Measurements from ENCODE around the gene CCDC185.

The CCDC185 gene

GRCh38 chr1:223401873-223402789, 8.9 kb downstream of the CCDC185 start:
- DNase-seq (ENCODE audit: insufficient read length): no peak
- TF ChIP-seq TAF1 (IDR thresholded peaks at IDR 0.05; ENCODE audit: borderline replicate concordance, low read depth, low read length) (no peak), POLR2A (IDR thresholded peaks at IDR 0.05; ENCODE audit: low read depth, low read length) (no peak), POLR2AphosphoS5 (IDR thresholded peaks at IDR 0.05; ENCODE audit: low read depth, low read length) (no peak)
- FAIRE-seq: no peak

- FAIRE-seq: no peak
- no peak for DNase-seq (ENCODE audit: insufficient read length)
- TF ChIP-seq POLR2A (IDR thresholded peaks at IDR 0.05; ENCODE audit: low read depth, low read length) (no peak), POLR2AphosphoS5 (IDR thresholded peaks at IDR 0.05; ENCODE audit: low read depth, low read length) (no peak), TAF1 (IDR thresholded peaks at IDR 0.05; ENCODE audit: borderline replicate concordance, low read depth, low read length) (no peak)
Measured at GRCh38 chr1:223402790-223403142, 9.6 kb downstream of the CCDC185 start.

GRCh38 chr1:223403184-223403815, 10.1 kb downstream of the CCDC185 start:
- FAIRE-seq (no peak), DNase-seq (ENCODE audit: insufficient read length) (no peak)
- no peak for TF ChIP-seq TAF1 (IDR thresholded peaks at IDR 0.05; ENCODE audit: borderline replicate concordance, low read depth, low read length)
- TF ChIP-seq POLR2A (IDR thresholded peaks at IDR 0.05; ENCODE audit: low read depth, low read length): no peak
- TF ChIP-seq POLR2AphosphoS5 (IDR thresholded peaks at IDR 0.05; ENCODE audit: low read depth, low read length): no peak

GRCh38 chr1:223405507-223405906, 12.3 kb downstream of the CCDC185 start:
- no peak for TF ChIP-seq TAF1 (IDR thresholded peaks at IDR 0.05; ENCODE audit: borderline replicate concordance, low read depth, low read length)
- TF ChIP-seq POLR2A (IDR thresholded peaks at IDR 0.05; ENCODE audit: low read depth, low read length): no peak
- no peak for TF ChIP-seq POLR2AphosphoS5 (IDR thresholded peaks at IDR 0.05; ENCODE audit: low read depth, low read length)
- FAIRE-seq (no peak), DNase-seq (ENCODE audit: insufficient read length) (no peak)

GRCh38 chr1:223410036-223410435, 16.8 kb downstream of the CCDC185 start:
- no peak for TF ChIP-seq TAF1 (IDR thresholded peaks at IDR 0.05; ENCODE audit: borderline replicate concordance, low read depth, low read length)
- TF ChIP-seq POLR2A (IDR thresholded peaks at IDR 0.05; ENCODE audit: low read depth, low read length): no peak
- no peak for TF ChIP-seq POLR2AphosphoS5 (IDR thresholded peaks at IDR 0.05; ENCODE audit: low read depth, low read length)
- DNase-seq (ENCODE audit: insufficient read length): no peak

GRCh38 chr1:223411309-223411708, 18.1 kb downstream of the CCDC185 start:
- DNase-seq (ENCODE audit: insufficient read length): no peak
- FAIRE-seq: no peak
- TF ChIP-seq TAF1 (IDR thresholded peaks at IDR 0.05; ENCODE audit: borderline replicate concordance, low read depth, low read length) (no peak), POLR2AphosphoS5 (IDR thresholded peaks at IDR 0.05; ENCODE audit: low read depth, low read length) (no peak), POLR2A (IDR thresholded peaks at IDR 0.05; ENCODE audit: low read depth, low read length) (no peak)

More at GRCh38 chr1:223410036-223410435, 16.8 kb downstream of the CCDC185 start:
- no peak for FAIRE-seq

- DNase-seq (ENCODE audit: insufficient read length) (no peak), FAIRE-seq (no peak)
- TF ChIP-seq TAF1 (IDR thresholded peaks at IDR 0.05; ENCODE audit: borderline replicate concordance, low read depth, low read length): no peak
- no peak for TF ChIP-seq POLR2AphosphoS5 (IDR thresholded peaks at IDR 0.05; ENCODE audit: low read depth, low read length)
- TF ChIP-seq POLR2A (IDR thresholded peaks at IDR 0.05; ENCODE audit: low read depth, low read length): no peak
Measured at GRCh38 chr1:223411710-223412109, 18.5 kb downstream of the CCDC185 start.

GRCh38 chr1:223413216-223413615, 20.0 kb downstream of the CCDC185 start:
- FAIRE-seq (no peak), DNase-seq (ENCODE audit: insufficient read length) (no peak)
- TF ChIP-seq POLR2AphosphoS5 (IDR thresholded peaks at IDR 0.05; ENCODE audit: low read depth, low read length) (no peak), TAF1 (IDR thresholded peaks at IDR 0.05; ENCODE audit: borderline replicate concordance, low read depth, low read length) (no peak), POLR2A (IDR thresholded peaks at IDR 0.05; ENCODE audit: low read depth, low read length) (no peak)

- TF ChIP-seq POLR2A (IDR thresholded peaks at IDR 0.05; ENCODE audit: low read depth, low read length) (no peak), POLR2AphosphoS5 (IDR thresholded peaks at IDR 0.05; ENCODE audit: low read depth, low read length) (no peak), TAF1 (IDR thresholded peaks at IDR 0.05; ENCODE audit: borderline replicate concordance, low read depth, low read length) (no peak)
- FAIRE-seq: no peak
- no peak for DNase-seq (ENCODE audit: insufficient read length)
Measured at GRCh38 chr1:223417444-223417843, 24.2 kb downstream of the CCDC185 start.

GRCh38 chr1:223417903-223418663, 24.9 kb downstream of the CCDC185 start:
- no peak for FAIRE-seq
- TF ChIP-seq POLR2A (IDR thresholded peaks at IDR 0.05; ENCODE audit: low read depth, low read length) (no peak), POLR2AphosphoS5 (IDR thresholded peaks at IDR 0.05; ENCODE audit: low read depth, low read length) (no peak)
- no peak for DNase-seq (ENCODE audit: insufficient read length)

GRCh38 chr1:223419115-223419514, 25.9 kb downstream of the CCDC185 start:
- TF ChIP-seq TAF1 (IDR thresholded peaks at IDR 0.05; ENCODE audit: borderline replicate concordance, low read depth, low read length) (no peak), POLR2AphosphoS5 (IDR thresholded peaks at IDR 0.05; ENCODE audit: low read depth, low read length) (no peak), POLR2A (IDR thresholded peaks at IDR 0.05; ENCODE audit: low read depth, low read length) (no peak)
- DNase-seq (ENCODE audit: insufficient read length): no peak
- FAIRE-seq: no peak
